Left cardiac atrium (tissue), 4 donors: Measurements from ENCODE around the gene DCBLD2. TPM values are rescaled to one million over a fixed set of nuclear protein-coding genes. Genes with fewer than 3 reads are reported as not detected.
A peak's percentile ranks its signal among the peaks of the same experiment; 100 is the strongest.

Experiments used
- ATAC-seq, 2 donors: fragments of 200-7000 bp; cut with Tn5 transposase; one replicate each; pipeline ENCODE4 v1.9.1; 2020; ENCODE audit warnings: mild to moderate bottlenecking in 2 of 2, moderate library complexity in 2 of 2
- DNase-seq: peaks from one replicate; pipeline ENCODE4 v3.0.0-alpha.2; 2020
- intact Hi-C, 2 donors: fragments of 100-400 bp; cut with DNase I; formaldehyde crosslinking; loops; one replicate each; pipeline versions ENCODE4 v1.14.1 to v1.15.1; 2022 to 2023
- total RNA-seq, 2 donors: library from RNA; stranded (reverse); fragmentation: NEBNext Ultra II Directional; extraction: Animal tissue kit (Norgen Biotek cat#: 25700); gene quantifications; one replicate each; pipeline ENCODE4 v1.2.1, GENCODE V29; 2021
- donor health status: DM: no; HTN: yes; CAD: no.
- donor health status: DM: no; HTN: yes; CAD: no; lungs with severe emphysema.
- donor health status: DM: yes; HTN: yes; CAD: no.
- donor health status: Dilated cardiomyopathy.

DCBLD2 gene
- total RNA-seq, 2 donors from 2014 or later, result 35.7 to 38.2 TPM

- DNase-seq (no peak), ATAC-seq (no peak)
- intact Hi-C loops, result no loop called here
Measured at GRCh38 chr3:98807561-98807960, 93.9 kb downstream of the DCBLD2 start.

- intact Hi-C loops, result no loop called here
- DNase-seq (no peak), ATAC-seq (peak in 1 of 2 donors; percentile 24)
Measured at GRCh38 chr3:98807011-98807410, 94.5 kb downstream of the DCBLD2 start.

- ATAC-seq, result no peak
- intact Hi-C loops, result no loop called here
Measured at GRCh38 chr3:98806521-98806920, 95.0 kb downstream of the DCBLD2 start.

GRCh38 chr3:98805571-98805970 lies 95.9 kb downstream of the DCBLD2 start:
- ATAC-seq (no peak), DNase-seq (no peak)
- intact Hi-C loops, result no loop called here

More at GRCh38 chr3:98806521-98806920, 95.0 kb downstream of the DCBLD2 start:
- DNase-seq, result no peak

GRCh38 chr3:98801043-98801747 lies 100.3 kb downstream of the DCBLD2 start:
- intact Hi-C loops, result no loop called here
- peak in 1 of 2 donors; percentile 36 for ATAC-seq

GRCh38 chr3:98800401-98800800 lies 101.1 kb downstream of the DCBLD2 start:
- intact Hi-C loops, result no loop called here
- no peak for DNase-seq

More at GRCh38 chr3:98801043-98801747, 100.3 kb downstream of the DCBLD2 start:
- DNase-seq, result no peak

GRCh38 chr3:98799479-98799878 lies 102.0 kb downstream of the DCBLD2 start:
- DNase-seq (no peak), ATAC-seq (no peak)
- intact Hi-C loops, result loop anchor here in 1 of 2 donors (5.0 kb wide), 1 partner anchor 197 kb away; no protein-coding TSS in a partner anchor

More at GRCh38 chr3:98800401-98800800, 101.1 kb downstream of the DCBLD2 start:
- no peak for ATAC-seq

GRCh38 chr3:98798820-98799219 lies 102.7 kb downstream of the DCBLD2 start:
- peak in 1 of 2 donors; percentile 41 for ATAC-seq
- DNase-seq, result no peak
- intact Hi-C loops, result loop anchor here in 1 of 2 donors (5.0 kb wide), 1 partner anchor 197 kb away; no protein-coding TSS in a partner anchor

- intact Hi-C loops, result loop anchor here in 1 of 2 donors (5.0 kb wide), 1 partner anchor 196 kb away; no protein-coding TSS in a partner anchor
- DNase-seq (no peak), ATAC-seq (no peak)
Measured at GRCh38 chr3:98797905-98798304, 103.6 kb downstream of the DCBLD2 start.

GRCh38 chr3:98796334-98796733 lies 105.2 kb downstream of the DCBLD2 start:
- intact Hi-C loops, result loop anchor here in 1 of 2 donors (5.0 kb wide), 1 partner anchor 194 kb away; no protein-coding TSS in a partner anchor
- DNase-seq, result no peak

GRCh38 chr3:98793971-98794370 lies 107.5 kb downstream of the DCBLD2 start:
- ATAC-seq (no peak), DNase-seq (no peak)
- intact Hi-C loops, result no loop called here

More at GRCh38 chr3:98796334-98796733, 105.2 kb downstream of the DCBLD2 start:
- no peak for ATAC-seq

GRCh38 chr3:98791341-98792325 lies 109.9 kb downstream of the DCBLD2 start:
- DNase-seq, result no peak
- intact Hi-C loops, result no loop called here
- no peak for ATAC-seq

- DNase-seq, result peak; percentile 40
- no peak for ATAC-seq
- intact Hi-C loops, result loop anchor here in 1 of 2 donors (10.0 kb wide), 1 partner anchor 54 kb away; no protein-coding TSS in a partner anchor
Measured at GRCh38 chr3:98788651-98789050, 112.8 kb downstream of the DCBLD2 start.

GRCh38 chr3:98787181-98787580 lies 114.3 kb downstream of the DCBLD2 start:
- DNase-seq (no peak), ATAC-seq (no peak)
- intact Hi-C loops, result loop anchor here in 1 of 2 donors (10.0 kb wide), 1 partner anchor 52 kb away; no protein-coding TSS in a partner anchor

- peak in 1 of 2 donors; percentile 30 for ATAC-seq
- no peak for DNase-seq
- intact Hi-C loops, result loop anchor here in 1 of 2 donors (10.0 kb wide), 1 partner anchor 52 kb away; no protein-coding TSS in a partner anchor
Measured at GRCh38 chr3:98786364-98787006, 115.0 kb downstream of the DCBLD2 start.

GRCh38 chr3:98784666-98785600 lies 116.6 kb downstream of the DCBLD2 start:
- no peak for DNase-seq
- peak; percentile 42 to 87 for ATAC-seq
- intact Hi-C loops, result loop anchor here in 1 of 2 donors (10.0 kb wide), 1 partner anchor 50 kb away; no protein-coding TSS in a partner anchor

- intact Hi-C loops, result loop anchor here in 1 of 2 donors (10.0 kb wide), 1 partner anchor 49 kb away; no protein-coding TSS in a partner anchor
- peak; percentile 10 to 32 for ATAC-seq
Measured at GRCh38 chr3:98784042-98784441, 117.5 kb downstream of the DCBLD2 start.

More at GRCh38 chr3:98784042-98784441, 117.5 kb downstream of the DCBLD2 start:
- no peak for DNase-seq
